NCI-H1930 (cell line): Measurements from ENCODE around the gene TRAF3.
A peak's percentile ranks its signal among the peaks of the same experiment; 100 is the strongest.
"Not testable (repeated sequence)": the region's sequence is repeated elsewhere in the genome, so short reads cannot be mapped to it uniquely, and the experiment has no call there.

Experiments used
- DNase-seq, 2 experiments: peaks; one replicate each; lab custom pipeline; 2025; lab: John Stamatoyannopoulos, UW

Gene TRAF3

GRCh38 chr14:102752239-102752847 lies 24.9 kb upstream of the TRAF3 start:
- no peak for DNase-seq

GRCh38 chr14:102754370-102755262 lies 22.6 kb upstream of the TRAF3 start:
- DNase-seq, result no peak

GRCh38 chr14:102757646-102758045 lies 19.6 kb upstream of the TRAF3 start:
- DNase-seq, result no peak

- no peak for DNase-seq
Measured at GRCh38 chr14:102758087-102758486, 19.2 kb upstream of the TRAF3 start.

- no peak for DNase-seq
Measured at GRCh38 chr14:102759456-102760187, 17.6 kb upstream of the TRAF3 start.

GRCh38 chr14:102760496-102761193 lies 16.6 kb upstream of the TRAF3 start:
- DNase-seq, result no peak

- no peak for DNase-seq
Measured at GRCh38 chr14:102761206-102761605, 16.0 kb upstream of the TRAF3 start.

- DNase-seq, result no peak
Measured at GRCh38 chr14:102764220-102764671, 13.0 kb upstream of the TRAF3 start.

- not testable (repeated sequence) for DNase-seq
Measured at GRCh38 chr14:102765770-102766169, 11.5 kb upstream of the TRAF3 start.

- no peak for DNase-seq
Measured at GRCh38 chr14:102768223-102769048, 8.8 kb upstream of the TRAF3 start.

GRCh38 chr14:102769049-102769327 lies 8.3 kb upstream of the TRAF3 start:
- no peak for DNase-seq

GRCh38 chr14:102770147-102771123 lies 6.8 kb upstream of the TRAF3 start:
- no peak for DNase-seq

GRCh38 chr14:102771144-102771543 lies 6.1 kb upstream of the TRAF3 start:
- DNase-seq, result no peak

- DNase-seq, result no peak
Measured at GRCh38 chr14:102772781-102773570, 4.3 kb upstream of the TRAF3 start.

- peak in 1 of 2 experiments; percentile 26 for DNase-seq
Measured at GRCh38 chr14:102774391-102775153, 2.7 kb upstream of the TRAF3 start.

- no peak for DNase-seq
Measured at GRCh38 chr14:102775855-102776760, 1.1 kb upstream of the TRAF3 start.

- DNase-seq, result no peak
Measured at GRCh38 chr14:102777711-102778337, 575 bp downstream of the TRAF3 start.
